PFSK-1 (cell line): ENCODE measurements around the gene HPN.

Experiments used
- FOXP2 ChIP-seq: optimal IDR thresholded peaks from 2 replicates; pipeline ENCODE3; 2011; ENCODE audit warnings: borderline replicate concordance, control low read depth, inconsistent platforms; ENCODE audit not compliant: insufficient read depth; ENCODE audit errors: extremely low read length, extremely low read depth
- POLR2AphosphoS5 ChIP-seq: IDR thresholded peaks from 2 replicates; pipeline ENCODE4 v1.6.1; 2012; ENCODE audit warnings: low read depth, mild to moderate bottlenecking, control low read depth, low read length, moderate library complexity
- REST ChIP-seq, 2 experiments: IDR thresholded peaks; 2 replicates each; pipeline versions ENCODE4 v1.6.1 to v1.8.0; 2011 to 2012; ENCODE audit warnings: low read depth in 2 of 2, low read length in 2 of 2, control low read depth in 1 of 2, inconsistent platforms in 1 of 2, mild to moderate bottlenecking in 1 of 2, moderate library complexity in 1 of 2; ENCODE audit not compliant: insufficient read depth in 1 of 2
- SIN3A ChIP-seq: IDR thresholded peaks from 2 replicates; pipeline ENCODE4 v1.6.1; 2012; ENCODE audit warnings: mild to moderate bottlenecking, low read length, moderate library complexity, borderline replicate concordance; ENCODE audit not compliant: insufficient read depth
- TAF1 ChIP-seq: IDR thresholded peaks from 2 replicates; pipeline ENCODE4 v1.6.1; 2012; ENCODE audit warnings: low read length, control low read depth, borderline replicate concordance; ENCODE audit not compliant: insufficient read depth

The HPN gene

GRCh38 chr19:35063940-35064818, 22.7 kb downstream of the HPN start:
- TF ChIP-seq POLR2AphosphoS5 (no peak), REST (IDR thresholded peaks at IDR 0.05; ENCODE audit: insufficient read depth in 1 of 2, low read depth in 2 of 2, low read length in 2 of 2) (no peak), SIN3A (no peak), TAF1 (no peak), FOXP2 (no peak)

- TF ChIP-seq POLR2AphosphoS5 (no peak), FOXP2 (no peak)
Observed at GRCh38 chr19:35065574-35065973, 24.1 kb downstream of the HPN start.

GRCh38 chr19:35066121-35066520, 24.6 kb downstream of the HPN start:
- TF ChIP-seq SIN3A, result no peak
- no peak for TF ChIP-seq REST (IDR thresholded peaks at IDR 0.05; ENCODE audit: insufficient read depth in 1 of 2, low read depth in 2 of 2, low read length in 2 of 2)
- no peak for TF ChIP-seq POLR2AphosphoS5
- no peak for TF ChIP-seq TAF1
- TF ChIP-seq FOXP2, result no peak

- TF ChIP-seq POLR2AphosphoS5 (no peak), SIN3A (no peak), REST (IDR thresholded peaks at IDR 0.05; ENCODE audit: insufficient read depth in 1 of 2, low read depth in 2 of 2, low read length in 2 of 2) (no peak), FOXP2 (no peak), TAF1 (no peak)
Observed at GRCh38 chr19:35066691-35067563, 25.4 kb downstream of the HPN start.

- TF ChIP-seq POLR2AphosphoS5 (no peak), TAF1 (no peak)
Observed at GRCh38 chr19:35068941-35069634, 27.6 kb downstream of the HPN start.

- TF ChIP-seq FOXP2, result no peak
- TF ChIP-seq SIN3A, result no peak
- TF ChIP-seq TAF1, result no peak
- no peak for TF ChIP-seq REST (IDR thresholded peaks at IDR 0.05; ENCODE audit: insufficient read depth in 1 of 2, low read depth in 2 of 2, low read length in 2 of 2)
- TF ChIP-seq POLR2AphosphoS5, result no peak
Observed at GRCh38 chr19:35069696-35070095, 28.2 kb downstream of the HPN start.
